ENCODE data around the gene ZBTB40.

Gene ZBTB40

GRCh38 chr1:22552021-22552420 is 100.4 kb downstream of the ZBTB40 start:
- no peaks in the 10 kb centered on the region for H3K9me3 ChIP-seq (ENCODE audit: insufficient read depth, low read length)
- H3K36me3 ChIP-seq (ENCODE audit: low read length): no peaks in the 10 kb centered on the region
- no peaks in the 10 kb centered on the region; the same call in 1 of the 2 replicates for H3K27me3 ChIP-seq (ENCODE audit: low read length)

GRCh38 chr1:22553104-22553880 is 101.6 kb downstream of the ZBTB40 start:
- no peak overlapping the region for H3K4me3 ChIP-seq (ENCODE audit: insufficient read depth, low read length, poor library complexity, severe bottlenecking)
- H3K27me3 ChIP-seq (ENCODE audit: low read length): no peaks in the 10 kb centered on the region; the same call in 1 of the 2 replicates
- no peaks in the 10 kb centered on the region for H4K20me1 ChIP-seq (ENCODE audit: low read depth, low read length)
- H3K9ac ChIP-seq (ENCODE audit: low read length): no peak overlapping the region
- H3K9me3 ChIP-seq (ENCODE audit: insufficient read depth, low read length): no peaks in the 10 kb centered on the region
- no peak overlapping the region for H3K4me2 ChIP-seq (ENCODE audit: low read depth, low read length, poor library complexity, severe bottlenecking)
- no peaks in the 10 kb centered on the region for H3F3A ChIP-seq (ENCODE audit: insufficient read depth)
- no peaks in the 10 kb centered on the region for H3K36me3 ChIP-seq (ENCODE audit: low read length)
- no peak for TF ChIP-seq CTCF (IDR thresholded peaks at IDR 0.05; ENCODE audit: insufficient read depth, low read length, poor library complexity, severe bottlenecking)
- TF ChIP-seq EZH2phosphoT487 (conservative IDR thresholded peaks at IDR 0.05; ENCODE audit: low read length): no peak
- no peaks in the 10 kb centered on the region for H3K79me2 ChIP-seq (ENCODE audit: insufficient read depth, low read length)
- no peaks in the 10 kb centered on the region for H3K9me2 ChIP-seq (replicated peaks; ENCODE audit: insufficient read depth, low read length)
- H3K27ac ChIP-seq (ENCODE audit: low read depth, low read length): no peak overlapping the region
- no peak overlapping the region for H2AFZ ChIP-seq (ENCODE audit: low read depth, low read length, severe bottlenecking)

More at GRCh38 chr1:22552021-22552420, 100.4 kb downstream of the ZBTB40 start:
- Histone ChIP-seq H3K9me2 (replicated peaks; ENCODE audit: insufficient read depth, low read length) (no peaks in the 10 kb centered on the region), H3K27ac (ENCODE audit: low read depth, low read length) (no peak overlapping the region), H2AFZ (ENCODE audit: low read depth, low read length, severe bottlenecking) (no peak overlapping the region), H3K4me2 (ENCODE audit: low read depth, low read length, poor library complexity, severe bottlenecking) (no peak overlapping the region), H3F3A (ENCODE audit: insufficient read depth) (no peaks in the 10 kb centered on the region), H3K79me2 (ENCODE audit: insufficient read depth, low read length) (no peaks in the 10 kb centered on the region), H3K9ac (ENCODE audit: low read length) (no peak overlapping the region), H3K4me3 (ENCODE audit: insufficient read depth, low read length, poor library complexity, severe bottlenecking) (no peak overlapping the region), H4K20me1 (ENCODE audit: low read depth, low read length) (no peaks in the 10 kb centered on the region)
- no peak for TF ChIP-seq CTCF (IDR thresholded peaks at IDR 0.05; ENCODE audit: insufficient read depth, low read length, poor library complexity, severe bottlenecking)
- no peak for TF ChIP-seq EZH2phosphoT487 (conservative IDR thresholded peaks at IDR 0.05; ENCODE audit: low read length)

DNA sequence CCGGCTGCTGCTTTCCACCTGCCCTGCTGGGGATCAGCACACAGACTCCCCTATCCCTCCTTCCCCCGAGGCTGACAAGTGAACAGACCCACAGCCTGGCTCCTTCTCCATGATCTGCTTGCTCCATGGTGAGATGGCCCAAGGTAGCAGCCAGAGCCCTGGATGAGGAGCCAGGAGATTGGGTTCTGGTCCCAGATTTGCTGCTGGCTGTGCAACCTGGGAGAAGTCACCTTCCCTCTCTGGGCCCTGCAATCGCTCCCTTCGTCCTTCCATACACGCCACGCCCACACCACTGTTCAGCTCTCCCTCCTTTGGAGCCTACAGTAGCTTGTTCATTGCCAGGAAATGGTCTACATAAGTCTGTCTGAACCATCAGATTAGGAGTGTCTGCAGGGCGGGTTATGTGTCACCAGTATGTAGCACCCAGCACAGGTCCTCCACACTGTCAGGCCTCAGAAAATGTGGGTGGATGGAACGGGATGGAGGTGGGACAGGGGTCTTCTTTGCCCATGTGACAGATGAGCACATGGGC is 102.4 kb downstream of the ZBTB40 start:
- Histone ChIP-seq H4K20me1 (ENCODE audit: low read depth, low read length) (no peaks in the 10 kb centered on the region), H3K9me2 (replicated peaks; ENCODE audit: insufficient read depth, low read length) (no peaks in the 10 kb centered on the region), H2AFZ (ENCODE audit: low read depth, low read length, severe bottlenecking) (no peak overlapping the region), H3K9ac (ENCODE audit: low read length) (no peak overlapping the region), H3F3A (ENCODE audit: insufficient read depth) (no peaks in the 10 kb centered on the region), H3K27ac (ENCODE audit: low read depth, low read length) (no peak overlapping the region), H3K4me3 (ENCODE audit: insufficient read depth, low read length, poor library complexity, severe bottlenecking) (no peak overlapping the region), H3K79me2 (ENCODE audit: insufficient read depth, low read length) (no peaks in the 10 kb centered on the region), H3K36me3 (ENCODE audit: low read length) (no peaks in the 10 kb centered on the region), H3K27me3 (ENCODE audit: low read length) (no peaks in the 10 kb centered on the region; the same call in 1 of the 2 replicates), H3K9me3 (ENCODE audit: insufficient read depth, low read length) (no peaks in the 10 kb centered on the region), H3K4me2 (ENCODE audit: low read depth, low read length, poor library complexity, severe bottlenecking) (no peak overlapping the region)
- TF ChIP-seq CTCF (IDR thresholded peaks at IDR 0.05; ENCODE audit: insufficient read depth, low read length, poor library complexity, severe bottlenecking): no peak
- TF ChIP-seq EZH2phosphoT487 (conservative IDR thresholded peaks at IDR 0.05; ENCODE audit: low read length): no peak
